WTC11 (cell line): Measurements from ENCODE around the gene STAT1.

Experiments used
- ESRRA ChIP-seq: sonication (generic); formaldehyde crosslinking; IDR thresholded peaks from 2 replicates; pipeline ENCODE4 v1.8.1; 2022; ENCODE audit warnings: mild to moderate bottlenecking, missing genetic modification reagents, borderline replicate concordance
- FOXK1 ChIP-seq: sonication (generic); formaldehyde crosslinking; IDR thresholded peaks from 2 replicates; pipeline ENCODE4 v1.8.0; 2022; ENCODE audit warnings: mild to moderate bottlenecking, moderate library complexity, missing genetic modification reagents
- FOXP1 ChIP-seq: sonication (generic); formaldehyde crosslinking; IDR thresholded peaks from 2 replicates; pipeline ENCODE4 v1.8.0; 2022; ENCODE audit warnings: missing genetic modification reagents, mild to moderate bottlenecking, moderate library complexity, borderline replicate concordance
- JUN ChIP-seq: sonication (generic); formaldehyde crosslinking; IDR thresholded peaks from 2 replicates; pipeline ENCODE4 v1.8.0; 2023; ENCODE audit warnings: mild to moderate bottlenecking, missing genetic modification reagents
- MXD4 ChIP-seq: fragments of 250-450 bp; sonication (Bioruptor Pico); IDR thresholded peaks from 2 replicates; pipeline ENCODE4 v1.8.0; 2021; ENCODE audit warnings: mild to moderate bottlenecking, moderate library complexity, borderline replicate concordance
- SMAD3 ChIP-seq: sonication (generic); formaldehyde crosslinking; IDR thresholded peaks from 2 replicates; pipeline ENCODE4 v1.8.0; 2022; ENCODE audit warnings: missing genetic modification reagents, mild to moderate bottlenecking, borderline replicate concordance
- TEAD1 ChIP-seq: sonication (generic); formaldehyde crosslinking; IDR thresholded peaks from 2 replicates; pipeline ENCODE4 v1.8.0; 2022; ENCODE audit warnings: mild to moderate bottlenecking, missing genetic modification reagents
- TEAD4 ChIP-seq: sonication (generic); formaldehyde crosslinking; IDR thresholded peaks from 2 replicates; pipeline ENCODE4 v1.8.0; 2022; ENCODE audit warnings: mild to moderate bottlenecking, missing genetic modification reagents
- ZNF232 ChIP-seq: sonication (generic); formaldehyde crosslinking; IDR thresholded peaks from 2 replicates; pipeline ENCODE4 v1.8.0; 2022; ENCODE audit warnings: mild to moderate bottlenecking, missing genetic modification reagents
- ZNF263 ChIP-seq: sonication (generic); formaldehyde crosslinking; IDR thresholded peaks from 2 replicates; pipeline ENCODE4 v1.8.1; 2022; ENCODE audit warnings: low read depth, mild to moderate bottlenecking, moderate library complexity, missing genetic modification reagents
- TF ChIP-seq, protein P1 (sequence below): fragments of 200-600 bp; IDR thresholded peaks from 2 replicates; pipeline ENCODE4 v1.8.0; 2022; ENCODE audit warnings: antibody characterized with exemption
- TF ChIP-seq, protein P2 (sequence below): sonication (generic); formaldehyde crosslinking; IDR thresholded peaks from 2 replicates; pipeline ENCODE4 v1.8.1; 2023; ENCODE audit warnings: mild to moderate bottlenecking, missing genetic modification reagents, moderate library complexity
- TF ChIP-seq, protein P3 (sequence below): sonication (generic); formaldehyde crosslinking; IDR thresholded peaks from 2 replicates; pipeline ENCODE4 v1.8.0; 2022; ENCODE audit warnings: mild to moderate bottlenecking, missing genetic modification reagents

DNA sequence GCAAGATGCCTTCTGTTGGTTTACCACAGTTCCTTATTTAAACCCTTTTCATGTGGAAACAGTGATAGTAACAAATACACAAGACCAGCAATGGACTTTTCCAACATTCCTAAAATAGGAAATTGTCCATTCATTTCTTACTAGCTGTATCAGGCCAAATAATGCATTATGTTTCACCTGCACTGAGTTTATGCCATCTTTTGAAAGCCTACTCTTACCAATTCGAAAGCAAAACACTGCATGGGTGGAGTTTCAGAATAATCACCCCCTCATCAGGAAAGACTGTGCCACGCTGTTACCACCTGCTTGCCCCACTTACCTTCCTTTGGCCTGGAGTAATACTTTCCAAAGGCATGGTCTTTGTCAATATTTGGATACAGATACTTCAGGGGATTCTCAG, 37.5 kb downstream of the STAT1 start:
- TF ChIP-seq, protein P1, sequence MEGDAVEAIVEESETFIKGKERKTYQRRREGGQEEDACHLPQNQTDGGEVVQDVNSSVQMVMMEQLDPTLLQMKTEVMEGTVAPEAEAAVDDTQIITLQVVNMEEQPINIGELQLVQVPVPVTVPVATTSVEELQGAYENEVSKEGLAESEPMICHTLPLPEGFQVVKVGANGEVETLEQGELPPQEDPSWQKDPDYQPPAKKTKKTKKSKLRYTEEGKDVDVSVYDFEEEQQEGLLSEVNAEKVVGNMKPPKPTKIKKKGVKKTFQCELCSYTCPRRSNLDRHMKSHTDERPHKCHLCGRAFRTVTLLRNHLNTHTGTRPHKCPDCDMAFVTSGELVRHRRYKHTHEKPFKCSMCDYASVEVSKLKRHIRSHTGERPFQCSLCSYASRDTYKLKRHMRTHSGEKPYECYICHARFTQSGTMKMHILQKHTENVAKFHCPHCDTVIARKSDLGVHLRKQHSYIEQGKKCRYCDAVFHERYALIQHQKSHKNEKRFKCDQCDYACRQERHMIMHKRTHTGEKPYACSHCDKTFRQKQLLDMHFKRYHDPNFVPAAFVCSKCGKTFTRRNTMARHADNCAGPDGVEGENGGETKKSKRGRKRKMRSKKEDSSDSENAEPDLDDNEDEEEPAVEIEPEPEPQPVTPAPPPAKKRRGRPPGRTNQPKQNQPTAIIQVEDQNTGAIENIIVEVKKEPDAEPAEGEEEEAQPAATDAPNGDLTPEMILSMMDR: no peak
- TF ChIP-seq, protein P2, sequence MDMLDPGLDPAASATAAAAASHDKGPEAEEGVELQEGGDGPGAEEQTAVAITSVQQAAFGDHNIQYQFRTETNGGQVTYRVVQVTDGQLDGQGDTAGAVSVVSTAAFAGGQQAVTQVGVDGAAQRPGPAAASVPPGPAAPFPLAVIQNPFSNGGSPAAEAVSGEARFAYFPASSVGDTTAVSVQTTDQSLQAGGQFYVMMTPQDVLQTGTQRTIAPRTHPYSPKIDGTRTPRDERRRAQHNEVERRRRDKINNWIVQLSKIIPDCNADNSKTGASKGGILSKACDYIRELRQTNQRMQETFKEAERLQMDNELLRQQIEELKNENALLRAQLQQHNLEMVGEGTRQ (CRISPR knock-in tag): no peak
- TF ChIP-seq ZNF232 (CRISPR knock-in tag) (no peak), MXD4 (CRISPR knock-in tag) (no peak), TEAD1 (no peak), ESRRA (CRISPR knock-in tag) (no peak), SMAD3 (CRISPR knock-in tag) (no peak), TEAD4 (CRISPR knock-in tag) (no peak), JUN (no peak), FOXP1 (CRISPR knock-in tag) (no peak), ZNF263 (CRISPR knock-in tag) (no peak), FOXK1 (CRISPR knock-in tag) (no peak)
- TF ChIP-seq, protein P3, sequence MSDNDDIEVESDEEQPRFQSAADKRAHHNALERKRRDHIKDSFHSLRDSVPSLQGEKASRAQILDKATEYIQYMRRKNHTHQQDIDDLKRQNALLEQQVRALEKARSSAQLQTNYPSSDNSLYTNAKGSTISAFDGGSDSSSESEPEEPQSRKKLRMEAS (CRISPR knock-in tag): no peak
